Activated T-helper 1 cell treated with anti-CD3 and anti-CD28 coated beads, Interleukin-12 subunit alpha, Interleukin-12 subunit beta, Interleukin-2, Interleukin-4 antibody, amounts not matched to agents 30 ng/mL and 10 ng/mL and 1 ng/mL, durations not matched to agents 14 hours and 24 hours and 36 hours (primary cell): Measurements from ENCODE around the gene ZNF609. TPM values are rescaled to one million over a fixed set of nuclear protein-coding genes. Genes with fewer than 3 reads are reported as not detected.

Experiments used
- DNase-seq: peaks from one replicate; pipeline ENCODE4 v3.0.0; 2021; ENCODE audit warnings: low spot score
- H3K27ac Mint-ChIP-seq: one replicate; pipeline ENCODE4 v1.8.0; 2021; ENCODE audit warnings: mild to moderate bottlenecking, mixed read lengths
- H3K27me3 Mint-ChIP-seq: one replicate; pipeline ENCODE4 v1.8.0; 2022; ENCODE audit warnings: mild to moderate bottlenecking, moderate library complexity, mixed read lengths; ENCODE audit not compliant: insufficient read depth
- H3K36me3 Mint-ChIP-seq: one replicate; pipeline ENCODE4 v1.8.0; 2021; ENCODE audit warnings: low read depth, mixed read lengths
- H3K4me1 Mint-ChIP-seq: one replicate; pipeline ENCODE4 v1.8.0; 2021; ENCODE audit warnings: low read depth, mixed read lengths
- H3K4me3 Mint-ChIP-seq: one replicate; pipeline ENCODE4 v1.8.0; 2021; ENCODE audit warnings: mild to moderate bottlenecking, moderate library complexity, mixed read lengths
- H3K9me3 Mint-ChIP-seq: one replicate; pipeline ENCODE4 v1.8.0; 2021; ENCODE audit warnings: mixed read lengths
- intact Hi-C: fragments of 100-400 bp; cut with micrococcal nuclease; formaldehyde crosslinking; loops from one replicate; pipeline ENCODE4 v1.15.1; 2024
- total RNA-seq: library from RNA; stranded (reverse); gene quantifications from 2 replicates; pipeline ENCODE4 v1.2.3, GENCODE V29; 2022

Gene ZNF609
- total RNA-seq, 1 donor from 2014 or later = 65.4 TPM

GRCh38 chr15:64500695-64501395, 40.5 kb downstream of the ZNF609 start:
- H3K4me3 Mint-ChIP-seq = no peak overlapping the region
- no peaks in the 10 kb centered on the region for H3K9me3 Mint-ChIP-seq
- peaks cover 39% of the 10 kb centered on the region for H3K4me1 Mint-ChIP-seq
- H3K36me3 Mint-ChIP-seq = peaks cover 32% of the 10 kb centered on the region
- H3K27me3 Mint-ChIP-seq = no peaks in the 10 kb centered on the region
- DNase-seq = no peak
- no peak overlapping the region for H3K27ac Mint-ChIP-seq
- intact Hi-C loops = loop anchor here (5.0 kb wide), 1 partner anchor 39 kb away; the partner anchor contains the start of gene ZNF609

GRCh38 chr15:64501396-64501715, 41.0 kb downstream of the ZNF609 start:
- Mint-ChIP-seq H3K9me3 (no peaks in the 10 kb centered on the region), H3K27ac (peak overlapping the region; percentile 15)
- intact Hi-C loops = loop anchor here (5.0 kb wide), 1 partner anchor 39 kb away; the partner anchor contains the start of gene ZNF609

GRCh38 chr15:64502151-64502550, 41.8 kb downstream of the ZNF609 start:
- intact Hi-C loops = loop anchor here (5.0 kb wide), 1 partner anchor 40 kb away; the partner anchor contains the start of gene ZNF609
- DNase-seq = no peak
- Mint-ChIP-seq H3K9me3 (no peaks in the 10 kb centered on the region), H3K27me3 (no peaks in the 10 kb centered on the region), H3K27ac (peak overlapping the region; percentile 74), H3K36me3 (peaks cover 30% of the 10 kb centered on the region), H3K4me1 (peaks cover 43% of the 10 kb centered on the region), H3K4me3 (no peak overlapping the region)

More at GRCh38 chr15:64501396-64501715, 41.0 kb downstream of the ZNF609 start:
- no peak overlapping the region for H3K4me3 Mint-ChIP-seq
- H3K36me3 Mint-ChIP-seq = peaks cover 29% of the 10 kb centered on the region
- no peaks in the 10 kb centered on the region for H3K27me3 Mint-ChIP-seq
- H3K4me1 Mint-ChIP-seq = peaks cover 39% of the 10 kb centered on the region
- DNase-seq = no peak

- Mint-ChIP-seq H3K4me1 (peaks cover 44% of the 10 kb centered on the region), H3K4me3 (peak overlapping the region; percentile 19), H3K27me3 (no peaks in the 10 kb centered on the region), H3K9me3 (no peaks in the 10 kb centered on the region), H3K27ac (peak overlapping the region; percentile 74), H3K36me3 (peaks cover 32% of the 10 kb centered on the region)
- intact Hi-C loops = loop anchor here (5.0 kb wide), 1 partner anchor 40 kb away; the partner anchor contains the start of gene ZNF609
- DNase-seq = no peak
Measured at GRCh38 chr15:64502551-64502950, 42.2 kb downstream of the ZNF609 start.

GRCh38 chr15:64503197-64503596, 42.8 kb downstream of the ZNF609 start:
- Mint-ChIP-seq H3K36me3 (peaks cover 34% of the 10 kb centered on the region), H3K27me3 (no peaks in the 10 kb centered on the region), H3K4me1 (peaks cover 50% of the 10 kb centered on the region), H3K9me3 (no peaks in the 10 kb centered on the region), H3K27ac (peak overlapping the region; percentile 74), H3K4me3 (peak overlapping the region; percentile 13)
- intact Hi-C loops = loop anchor here (5.0 kb wide), 1 partner anchor 41 kb away; the partner anchor contains the start of gene ZNF609
- no peak for DNase-seq

GRCh38 chr15:64503640-64504039, 43.3 kb downstream of the ZNF609 start:
- intact Hi-C loops = loop anchor here (5.0 kb wide), 1 partner anchor 41 kb away; the partner anchor contains the start of gene ZNF609
- H3K4me1 Mint-ChIP-seq = peaks cover 52% of the 10 kb centered on the region
- no peaks in the 10 kb centered on the region for H3K27me3 Mint-ChIP-seq
- H3K36me3 Mint-ChIP-seq = peaks cover 35% of the 10 kb centered on the region
- H3K9me3 Mint-ChIP-seq = no peaks in the 10 kb centered on the region
- no peak for DNase-seq
- peak overlapping the region; percentile 74 for H3K27ac Mint-ChIP-seq
- H3K4me3 Mint-ChIP-seq = peak overlapping the region; percentile 13

GRCh38 chr15:64507293-64507802, 47.0 kb downstream of the ZNF609 start:
- Mint-ChIP-seq H3K27ac (peak overlapping the region; percentile 36), H3K4me1 (peaks cover 48% of the 10 kb centered on the region), H3K36me3 (peaks cover 18% of the 10 kb centered on the region), H3K4me3 (no peak overlapping the region), H3K9me3 (no peaks in the 10 kb centered on the region), H3K27me3 (no peaks in the 10 kb centered on the region)
- intact Hi-C loops = loop anchor here (5.0 kb wide), 1 partner anchor 80 kb away; no protein-coding TSS in a partner anchor
- DNase-seq = peak; percentile 16

- Mint-ChIP-seq H3K27ac (no peak overlapping the region), H3K4me1 (peaks cover 43% of the 10 kb centered on the region), H3K4me3 (no peak overlapping the region), H3K9me3 (no peaks in the 10 kb centered on the region), H3K36me3 (peaks cover 18% of the 10 kb centered on the region), H3K27me3 (no peaks in the 10 kb centered on the region)
- intact Hi-C loops = loop anchor here (5.0 kb wide), 1 partner anchor 81 kb away; no protein-coding TSS in a partner anchor
- no peak for DNase-seq
Measured at GRCh38 chr15:64507845-64508244, 47.5 kb downstream of the ZNF609 start.

- Mint-ChIP-seq H3K4me1 (peaks cover 37% of the 10 kb centered on the region), H3K9me3 (no peaks in the 10 kb centered on the region), H3K4me3 (no peak overlapping the region), H3K27ac (no peak overlapping the region), H3K27me3 (no peaks in the 10 kb centered on the region), H3K36me3 (peaks cover 17% of the 10 kb centered on the region)
- intact Hi-C loops = no loop called here
- DNase-seq = no peak
Measured at GRCh38 chr15:64513823-64514222, 53.4 kb downstream of the ZNF609 start.

GRCh38 chr15:64515196-64515595, 54.8 kb downstream of the ZNF609 start:
- DNase-seq = no peak
- Mint-ChIP-seq H3K36me3 (peaks cover 12% of the 10 kb centered on the region), H3K27ac (no peak overlapping the region), H3K27me3 (no peaks in the 10 kb centered on the region), H3K4me3 (no peak overlapping the region), H3K9me3 (no peaks in the 10 kb centered on the region), H3K4me1 (peaks cover 34% of the 10 kb centered on the region)
- intact Hi-C loops = no loop called here

- Mint-ChIP-seq H3K27ac (no peak overlapping the region), H3K27me3 (no peaks in the 10 kb centered on the region), H3K4me3 (no peak overlapping the region), H3K4me1 (peaks cover 34% of the 10 kb centered on the region), H3K36me3 (peaks cover 12% of the 10 kb centered on the region), H3K9me3 (no peaks in the 10 kb centered on the region)
- intact Hi-C loops = no loop called here
- no peak for DNase-seq
Measured at GRCh38 chr15:64515825-64516224, 55.4 kb downstream of the ZNF609 start.

- H3K27me3 Mint-ChIP-seq = no peaks in the 10 kb centered on the region
- no peak overlapping the region for H3K27ac Mint-ChIP-seq
- intact Hi-C loops = no loop called here
- H3K4me1 Mint-ChIP-seq = peaks cover 27% of the 10 kb centered on the region
- H3K4me3 Mint-ChIP-seq = no peak overlapping the region
- H3K36me3 Mint-ChIP-seq = peaks cover 11% of the 10 kb centered on the region
- no peaks in the 10 kb centered on the region for H3K9me3 Mint-ChIP-seq
- DNase-seq = no peak
Measured at GRCh38 chr15:64519897-64520296, 59.5 kb downstream of the ZNF609 start.

- Mint-ChIP-seq H3K27me3 (no peaks in the 10 kb centered on the region), H3K4me1 (peaks cover 33% of the 10 kb centered on the region), H3K9me3 (no peaks in the 10 kb centered on the region), H3K4me3 (no peak overlapping the region), H3K36me3 (peaks cover 11% of the 10 kb centered on the region), H3K27ac (no peak overlapping the region)
- no peak for DNase-seq
- intact Hi-C loops = no loop called here
Measured at GRCh38 chr15:64521201-64521600, 60.8 kb downstream of the ZNF609 start.
